Epithelial cell of esophagus (primary cell): ENCODE data around the gene PPFIA1.
"Not testable (repeated sequence)": the region's sequence is repeated elsewhere in the genome, so short reads cannot be mapped to it uniquely, and the experiment has no call there.

ENCODE experiments used
- DNase-seq: peaks from one replicate; pipeline ENCODE4 v3.0.0; 2010; ENCODE audit warnings: low read depth
- H3K4me3 ChIP-seq: 2 replicates; pipeline ENCODE4 v1.5.1; 2011; ENCODE audit warnings: mild to moderate bottlenecking, low read length, control low read depth
- TF ChIP-seq, protein P1 (sequence below): IDR thresholded peaks from 2 replicates; pipeline ENCODE4 v1.5.1; 2011; ENCODE audit warnings: low read depth, mild to moderate bottlenecking, low read length, control low read depth, inconsistent platforms; ENCODE audit not compliant: insufficient read depth; ENCODE audit errors: missing control alignments

Gene PPFIA1

GRCh38 chr11:70282012-70282411 is 11.5 kb downstream of the PPFIA1 start:
- TF ChIP-seq, protein P1, sequence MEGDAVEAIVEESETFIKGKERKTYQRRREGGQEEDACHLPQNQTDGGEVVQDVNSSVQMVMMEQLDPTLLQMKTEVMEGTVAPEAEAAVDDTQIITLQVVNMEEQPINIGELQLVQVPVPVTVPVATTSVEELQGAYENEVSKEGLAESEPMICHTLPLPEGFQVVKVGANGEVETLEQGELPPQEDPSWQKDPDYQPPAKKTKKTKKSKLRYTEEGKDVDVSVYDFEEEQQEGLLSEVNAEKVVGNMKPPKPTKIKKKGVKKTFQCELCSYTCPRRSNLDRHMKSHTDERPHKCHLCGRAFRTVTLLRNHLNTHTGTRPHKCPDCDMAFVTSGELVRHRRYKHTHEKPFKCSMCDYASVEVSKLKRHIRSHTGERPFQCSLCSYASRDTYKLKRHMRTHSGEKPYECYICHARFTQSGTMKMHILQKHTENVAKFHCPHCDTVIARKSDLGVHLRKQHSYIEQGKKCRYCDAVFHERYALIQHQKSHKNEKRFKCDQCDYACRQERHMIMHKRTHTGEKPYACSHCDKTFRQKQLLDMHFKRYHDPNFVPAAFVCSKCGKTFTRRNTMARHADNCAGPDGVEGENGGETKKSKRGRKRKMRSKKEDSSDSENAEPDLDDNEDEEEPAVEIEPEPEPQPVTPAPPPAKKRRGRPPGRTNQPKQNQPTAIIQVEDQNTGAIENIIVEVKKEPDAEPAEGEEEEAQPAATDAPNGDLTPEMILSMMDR: no peak
- H3K4me3 ChIP-seq: no peak overlapping the region

GRCh38 chr11:70288721-70289120 is 18.2 kb downstream of the PPFIA1 start:
- no peak for DNase-seq
- no peak overlapping the region for H3K4me3 ChIP-seq
- TF ChIP-seq, protein P1: no peak

More at GRCh38 chr11:70282012-70282411, 11.5 kb downstream of the PPFIA1 start:
- no peak for DNase-seq

- no peak for DNase-seq
Measured at GRCh38 chr11:70289582-70289981, 19.1 kb downstream of the PPFIA1 start.

GRCh38 chr11:70290361-70291065 is 20.0 kb downstream of the PPFIA1 start:
- no peak overlapping the region for H3K4me3 ChIP-seq
- peak; percentile 55 for DNase-seq
- TF ChIP-seq, protein P1: no peak

More at GRCh38 chr11:70289582-70289981, 19.1 kb downstream of the PPFIA1 start:
- TF ChIP-seq, protein P1: no peak
- no peak overlapping the region for H3K4me3 ChIP-seq

- H3K4me3 ChIP-seq: no peak overlapping the region
- TF ChIP-seq, protein P1: no peak
- no peak for DNase-seq
Measured at GRCh38 chr11:70292166-70292565, 21.7 kb downstream of the PPFIA1 start.

- TF ChIP-seq, protein P1: no peak
- no peak overlapping the region for H3K4me3 ChIP-seq
- peak; percentile 17 for DNase-seq
Measured at GRCh38 chr11:70292863-70293262, 22.4 kb downstream of the PPFIA1 start.

GRCh38 chr11:70295166-70295565 is 24.7 kb downstream of the PPFIA1 start:
- DNase-seq, H3K4me3 ChIP-seq: not testable (repeated sequence)
